Loucy (cell line): Measurements from ENCODE around the gene NANOGP8.

Experiments
- H2AFZ ChIP-seq: fragments of 200-600 bp; sonication (generic); 2 replicates; pipeline ENCODE4 v1.6.0; 2016; ENCODE audit warnings: antibody characterized with exemption, mild to moderate bottlenecking, low read length, moderate library complexity
- H3F3A ChIP-seq: fragments of 200-600 bp; 2 replicates; pipeline ENCODE4 v1.6.0; 2016; ENCODE audit warnings: antibody characterized with exemption, low read depth, mild to moderate bottlenecking
- H3K27me3 ChIP-seq: fragments of 200-600 bp; sonication (generic); 2 replicates; pipeline ENCODE4 v1.6.1; 2014; ENCODE audit warnings: low read length, mild to moderate bottlenecking; ENCODE audit not compliant: insufficient read depth, poor library complexity, severe bottlenecking
- H3K36me3 ChIP-seq: fragments of 200-600 bp; sonication (generic); 2 replicates; pipeline ENCODE4 v1.6.1; 2016; ENCODE audit warnings: low read length; ENCODE audit not compliant: insufficient read depth
- H3K4me1 ChIP-seq: fragments of 200-600 bp; sonication (generic); 2 replicates; pipeline ENCODE4 v1.5.1; 2014; ENCODE audit warnings: low read length, mild to moderate bottlenecking; ENCODE audit not compliant: insufficient read depth, poor library complexity, severe bottlenecking
- H3K4me2 ChIP-seq: fragments of 200-600 bp; sonication (generic); 2 replicates; pipeline ENCODE4 v1.6.0; 2014; ENCODE audit warnings: antibody characterized with exemption, low read length, low read depth, mild to moderate bottlenecking; ENCODE audit not compliant: poor library complexity, severe bottlenecking
- H3K4me3 ChIP-seq: fragments of 200-600 bp; sonication (generic); 2 replicates; pipeline ENCODE4 v1.5.1; 2014; ENCODE audit warnings: low read length, mild to moderate bottlenecking, mixed read lengths; ENCODE audit not compliant: poor library complexity, severe bottlenecking
- H3K79me2 ChIP-seq: fragments of 200-600 bp; sonication (generic); 2 replicates; pipeline ENCODE4 v1.6.1; 2014; ENCODE audit warnings: low read length; ENCODE audit not compliant: insufficient read depth
- H3K9ac ChIP-seq: fragments of 200-600 bp; sonication (generic); 2 replicates; pipeline ENCODE4 v1.6.0; 2014; ENCODE audit warnings: mild to moderate bottlenecking, low read depth, low read length, moderate library complexity; ENCODE audit not compliant: poor library complexity, severe bottlenecking
- H3K9me2 ChIP-seq: fragments of 200-600 bp; sonication (generic); replicated peaks from 2 replicates; pipeline ENCODE4 v1.6.1; 2016; ENCODE audit warnings: low read depth, low read length, mixed read lengths
- H3K9me3 ChIP-seq: fragments of 200-600 bp; sonication (generic); 2 replicates; pipeline ENCODE4 v1.6.1; 2014; ENCODE audit warnings: mild to moderate bottlenecking, antibody characterized with exemption, low read length, low read depth; ENCODE audit not compliant: insufficient read depth
- H4K20me1 ChIP-seq: fragments of 200-600 bp; sonication (generic); 2 replicates; pipeline ENCODE4 v1.6.0; 2014; ENCODE audit warnings: antibody characterized with exemption, low read length, mild to moderate bottlenecking; ENCODE audit not compliant: insufficient read depth, poor library complexity, severe bottlenecking
- EZH2phosphoT487 ChIP-seq: fragments of 200-600 bp; IDR thresholded peaks from 2 replicates; pipeline ENCODE4 v1.6.1; 2018; ENCODE audit warnings: antibody characterized with exemption, mild to moderate bottlenecking, moderate library complexity, borderline replicate concordance
- TF ChIP-seq, protein P1 (sequence below): fragments of 200-600 bp; sonication (generic); conservative IDR thresholded peaks from 2 replicates; pipeline ENCODE4 v1.5.1; 2014; ENCODE audit warnings: mild to moderate bottlenecking, antibody characterized with exemption, low read length

NANOGP8 gene

DNA sequence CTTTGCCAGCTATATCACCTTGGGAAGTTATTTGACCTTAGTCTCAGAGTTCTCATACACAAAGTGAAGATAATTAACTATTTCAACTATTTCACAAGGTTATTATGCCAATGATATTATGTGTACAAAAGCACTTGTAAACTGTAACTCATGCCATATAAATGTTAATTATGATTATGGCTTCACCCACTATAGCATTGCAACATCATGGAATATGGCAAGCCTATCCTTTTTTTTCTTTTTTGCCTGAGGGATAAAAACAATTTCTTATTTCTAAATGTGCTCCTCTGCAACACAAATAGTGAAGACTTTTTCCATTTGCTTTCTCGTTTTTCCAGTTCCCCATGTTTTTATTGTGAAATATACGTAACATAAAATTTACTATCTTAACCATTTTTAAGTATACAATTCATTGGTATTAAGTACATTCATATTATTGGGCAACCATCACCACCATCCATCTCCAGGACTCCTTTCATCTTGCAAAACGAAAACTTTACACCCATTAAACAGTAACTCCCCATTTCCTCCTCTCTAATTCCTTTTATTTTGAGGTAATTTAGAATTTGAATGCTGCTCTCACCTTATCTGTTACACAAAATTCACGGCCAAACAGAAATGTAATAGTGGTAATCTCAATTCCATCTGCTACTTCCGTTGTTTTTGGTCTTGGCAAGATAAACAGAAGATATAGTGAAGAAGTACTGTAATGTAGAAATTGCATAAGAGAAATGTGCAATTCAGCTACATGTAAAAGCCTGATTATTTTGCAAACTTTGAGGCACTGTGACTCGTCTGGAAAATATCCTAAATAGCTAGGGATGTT, 46.3 kb downstream of the NANOGP8 start:
- H3K4me1 ChIP-seq, result no peaks in the 10 kb centered on the region
- H4K20me1 ChIP-seq, result no peaks in the 10 kb centered on the region
- no peaks in the 10 kb centered on the region for H3K9me2 ChIP-seq
- H3K36me3 ChIP-seq, result no peaks in the 10 kb centered on the region
- no peak overlapping the region for H3K9ac ChIP-seq
- no peaks in the 10 kb centered on the region for H3K27me3 ChIP-seq
- no peaks in the 10 kb centered on the region for H3K9me3 ChIP-seq
- H3K4me2 ChIP-seq, result no peak overlapping the region
- no peak overlapping the region for H2AFZ ChIP-seq
- H3K79me2 ChIP-seq, result no peaks in the 10 kb centered on the region
- TF ChIP-seq, protein P1, sequence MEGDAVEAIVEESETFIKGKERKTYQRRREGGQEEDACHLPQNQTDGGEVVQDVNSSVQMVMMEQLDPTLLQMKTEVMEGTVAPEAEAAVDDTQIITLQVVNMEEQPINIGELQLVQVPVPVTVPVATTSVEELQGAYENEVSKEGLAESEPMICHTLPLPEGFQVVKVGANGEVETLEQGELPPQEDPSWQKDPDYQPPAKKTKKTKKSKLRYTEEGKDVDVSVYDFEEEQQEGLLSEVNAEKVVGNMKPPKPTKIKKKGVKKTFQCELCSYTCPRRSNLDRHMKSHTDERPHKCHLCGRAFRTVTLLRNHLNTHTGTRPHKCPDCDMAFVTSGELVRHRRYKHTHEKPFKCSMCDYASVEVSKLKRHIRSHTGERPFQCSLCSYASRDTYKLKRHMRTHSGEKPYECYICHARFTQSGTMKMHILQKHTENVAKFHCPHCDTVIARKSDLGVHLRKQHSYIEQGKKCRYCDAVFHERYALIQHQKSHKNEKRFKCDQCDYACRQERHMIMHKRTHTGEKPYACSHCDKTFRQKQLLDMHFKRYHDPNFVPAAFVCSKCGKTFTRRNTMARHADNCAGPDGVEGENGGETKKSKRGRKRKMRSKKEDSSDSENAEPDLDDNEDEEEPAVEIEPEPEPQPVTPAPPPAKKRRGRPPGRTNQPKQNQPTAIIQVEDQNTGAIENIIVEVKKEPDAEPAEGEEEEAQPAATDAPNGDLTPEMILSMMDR, result no peak
- no peak for TF ChIP-seq EZH2phosphoT487
- H3F3A ChIP-seq, result no peaks in the 10 kb centered on the region
- no peak overlapping the region for H3K4me3 ChIP-seq
